ENCODE data around the gene GDPD5. TPM values are rescaled to one million over a fixed set of nuclear protein-coding genes. Genes with fewer than 3 reads are reported as not detected.
A peak's percentile ranks its signal among the peaks of the same experiment; 100 is the strongest.

Gene GDPD5
- total and polyA plus RNA-seq, 9 of the 15 experiments (the other 6 are each of a cell fraction or from before 2014, with no cell fraction given): 0.32 to 27.3 (median 8.0) TPM

DNA sequence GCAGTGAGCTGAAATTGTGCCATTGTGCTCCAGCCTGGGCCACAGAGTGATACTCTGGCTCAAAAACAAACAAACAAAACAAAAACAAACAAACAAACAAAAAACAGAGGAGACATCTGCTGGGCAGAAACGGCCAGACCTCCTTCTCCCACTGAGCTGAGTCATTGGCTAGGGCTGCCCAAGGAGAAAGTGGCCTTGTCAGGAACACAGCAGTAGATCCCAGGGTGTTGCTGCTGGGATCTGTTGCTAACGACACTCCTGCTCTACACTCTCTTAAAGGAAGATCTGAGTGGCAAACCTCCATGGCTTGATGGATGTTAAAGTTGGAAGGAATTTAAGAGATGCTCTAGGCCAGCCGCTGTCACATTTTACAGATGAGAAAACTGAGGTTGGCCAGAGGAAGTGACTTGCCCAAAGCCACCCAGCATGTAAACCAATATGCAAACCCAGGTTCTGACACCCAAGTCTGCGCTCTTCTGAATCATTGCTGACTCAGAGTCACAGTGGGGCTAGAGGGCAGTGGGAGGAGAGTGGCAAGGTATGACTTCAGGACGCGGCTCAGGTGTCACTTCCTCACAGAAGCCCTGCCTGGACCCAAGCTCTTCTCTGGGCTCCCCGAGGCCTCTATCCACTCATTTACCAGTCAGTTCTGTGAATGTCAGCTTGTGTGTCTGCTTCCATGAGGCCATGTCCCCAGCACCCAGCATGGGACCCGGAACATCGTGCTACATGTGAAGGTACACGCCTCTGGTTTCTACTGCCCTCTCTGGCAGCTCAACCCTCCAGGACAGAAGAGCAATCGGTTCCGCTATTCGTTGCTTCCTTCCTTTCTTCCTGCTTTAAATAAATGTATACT, 11.3 kb upstream of the GDPD5 start (continued):
- TF ChIP-seq RBFOX2 (IDR thresholded peaks at IDR 0.05; ENCODE audit: low read depth, low read length) (peak; percentile 43), ZNF445 (CRISPR knock-in tag; IDR thresholded peaks at IDR 0.05; ENCODE audit: low read depth) (no peak), MCM7 (IDR thresholded peaks at IDR 0.05) (no peak), NR2C1 (IDR thresholded peaks at IDR 0.05) (no peak), NR2C1 (tag; IDR thresholded peaks at IDR 0.05) (0 out of 2 replicates have a peak, but pooled peaks have one; percentile 33), ZNF785 (CRISPR knock-in tag; IDR thresholded peaks at IDR 0.05) (no peak), NR1H2 (CRISPR knock-in tag; IDR thresholded peaks at IDR 0.05) (no peak), GATAD2A (IDR thresholded peaks at IDR 0.05) (no peak), POLR2AphosphoS2 (IDR thresholded peaks at IDR 0.05; ENCODE audit: low read length) (no peak), GATAD2B (IDR thresholded peaks at IDR 0.05; ENCODE audit: borderline replicate concordance) (no peak), BCOR (IDR thresholded peaks at IDR 0.05) (peak; percentile 93), TRIM24 (IDR thresholded peaks at IDR 0.05) (no peak), DDX20 (tag; IDR thresholded peaks at IDR 0.05; ENCODE audit: low read depth) (no peak), XRCC4 (IDR thresholded peaks at IDR 0.05; ENCODE audit: extremely low read depth, insufficient read depth, insufficient read length) (no peak), HMGN3 (IDR thresholded peaks at IDR 0.05; ENCODE audit: borderline replicate concordance, extremely low read depth, insufficient read length, low read depth, low read length) (no peak), TBL1XR1 (IDR thresholded peaks at IDR 0.05; ENCODE audit: low read length in 2 of 2) (no peak), ZNF668 (CRISPR knock-in tag; IDR thresholded peaks at IDR 0.05) (no peak), ETV6 (IDR thresholded peaks at IDR 0.05; ENCODE audit: borderline replicate concordance in 1 of 2, low read depth in 2 of 2, low read length in 1 of 2) (no peak), ETV6 (CRISPR knock-in tag; IDR thresholded peaks at IDR 0.05; ENCODE audit: borderline replicate concordance) (no peak), ARID2 (IDR thresholded peaks at IDR 0.05) (no peak), HDAC2 (IDR thresholded peaks at IDR 0.05) (peak; percentile 80; the same call in 1 of the 2 replicates), SIN3B (IDR thresholded peaks at IDR 0.05; ENCODE audit: low read depth) (no peak), SMARCA4 (IDR thresholded peaks at IDR 0.05) (peak; percentile 63; the same call in 1 of the 2 replicates), STAG1 (CRISPR knock-in tag; IDR thresholded peaks at IDR 0.05; ENCODE audit: borderline replicate concordance) (no peak), SAFB (IDR thresholded peaks at IDR 0.05; ENCODE audit: borderline replicate concordance, low read depth, low read length) (no peak), ZNF165 (CRISPR knock-in tag; IDR thresholded peaks at IDR 0.05; ENCODE audit: borderline replicate concordance) (no peak), ZNF561 (CRISPR knock-in tag; conservative IDR thresholded peaks at IDR 0.05) (no peak), NBN (IDR thresholded peaks at IDR 0.05; ENCODE audit: low read depth) (no peak)
- TF ChIP-seq, protein P1, sequence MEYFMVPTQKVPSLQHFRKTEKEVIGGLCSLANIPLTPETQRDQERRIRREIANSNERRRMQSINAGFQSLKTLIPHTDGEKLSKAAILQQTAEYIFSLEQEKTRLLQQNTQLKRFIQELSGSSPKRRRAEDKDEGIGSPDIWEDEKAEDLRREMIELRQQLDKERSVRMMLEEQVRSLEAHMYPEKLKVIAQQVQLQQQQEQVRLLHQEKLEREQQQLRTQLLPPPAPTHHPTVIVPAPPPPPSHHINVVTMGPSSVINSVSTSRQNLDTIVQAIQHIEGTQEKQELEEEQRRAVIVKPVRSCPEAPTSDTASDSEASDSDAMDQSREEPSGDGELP (CRISPR knock-in tag; IDR thresholded peaks at IDR 0.05; ENCODE audit: borderline replicate concordance): no peak
- TF ChIP-seq, protein P2, sequence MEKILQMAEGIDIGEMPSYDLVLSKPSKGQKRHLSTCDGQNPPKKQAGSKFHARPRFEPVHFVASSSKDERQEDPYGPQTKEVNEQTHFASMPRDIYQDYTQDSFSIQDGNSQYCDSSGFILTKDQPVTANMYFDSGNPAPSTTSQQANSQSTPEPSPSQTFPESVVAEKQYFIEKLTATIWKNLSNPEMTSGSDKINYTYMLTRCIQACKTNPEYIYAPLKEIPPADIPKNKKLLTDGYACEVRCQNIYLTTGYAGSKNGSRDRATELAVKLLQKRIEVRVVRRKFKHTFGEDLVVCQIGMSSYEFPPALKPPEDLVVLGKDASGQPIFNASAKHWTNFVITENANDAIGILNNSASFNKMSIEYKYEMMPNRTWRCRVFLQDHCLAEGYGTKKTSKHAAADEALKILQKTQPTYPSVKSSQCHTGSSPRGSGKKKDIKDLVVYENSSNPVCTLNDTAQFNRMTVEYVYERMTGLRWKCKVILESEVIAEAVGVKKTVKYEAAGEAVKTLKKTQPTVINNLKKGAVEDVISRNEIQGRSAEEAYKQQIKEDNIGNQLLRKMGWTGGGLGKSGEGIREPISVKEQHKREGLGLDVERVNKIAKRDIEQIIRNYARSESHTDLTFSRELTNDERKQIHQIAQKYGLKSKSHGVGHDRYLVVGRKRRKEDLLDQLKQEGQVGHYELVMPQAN (IDR thresholded peaks at IDR 0.05; ENCODE audit: borderline replicate concordance): no peak
